Sigmoid colon (tissue), 4 donors: Measurements from ENCODE around the gene GLYAT.
"Not testable (repeated sequence)": the region's sequence is repeated elsewhere in the genome, so short reads cannot be mapped to it uniquely, and the experiment has no call there.

ENCODE experiments used
- EP300 ChIP-seq, 4 donors: sonication (generic); formaldehyde crosslinking; IDR thresholded peaks; one replicate each; pipeline ENCODE4 v1.6.1; 2017; ENCODE audit warnings: antibody characterized with exemption in 4 of 4
- POLR2A ChIP-seq, 2 donors: fragments of 450-650 bp; IDR thresholded peaks; one replicate each; pipeline ENCODE4 v1.6.1; 2016; ENCODE audit warnings: antibody characterized with exemption in 2 of 2, mild to moderate bottlenecking in 2 of 2, moderate library complexity in 2 of 2
- POLR2AphosphoS5 ChIP-seq, 4 donors: sonication (generic); formaldehyde crosslinking; IDR thresholded peaks; one replicate each; pipeline ENCODE4 v1.6.1; 2017; ENCODE audit warnings: antibody characterized with exemption in 4 of 4
- TF ChIP-seq, protein P1 (sequence below), 4 experiments: fragments of 450-650 bp in 3 of 4; fragments of 200-600 bp in 1 of 4; IDR thresholded peaks; one replicate each; pipeline ENCODE4 v1.5.1; 2016 to 2019; ENCODE audit warnings: antibody characterized with exemption in 4 of 4, mild to moderate bottlenecking in 3 of 4, moderate library complexity in 2 of 4

DNA sequence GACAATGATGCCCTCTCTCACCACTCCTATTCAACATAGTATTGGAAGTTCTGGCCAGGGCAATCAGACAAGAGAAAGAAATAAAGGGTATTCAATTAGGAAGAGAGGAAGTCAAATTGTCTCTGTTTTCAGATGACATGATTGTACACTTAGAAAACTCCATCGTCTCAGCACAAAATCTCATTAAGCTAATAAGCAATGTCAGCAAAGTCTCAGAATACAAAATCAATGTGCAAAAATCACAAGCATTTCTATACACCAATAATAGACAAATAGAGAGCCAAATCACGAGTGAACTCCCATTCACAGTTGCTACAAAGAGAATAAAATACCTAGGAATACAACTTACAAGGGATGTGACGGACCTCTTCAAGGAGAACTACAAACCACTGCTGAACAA lies 49.1 kb downstream of the GLYAT start:
- TF ChIP-seq, protein P1, sequence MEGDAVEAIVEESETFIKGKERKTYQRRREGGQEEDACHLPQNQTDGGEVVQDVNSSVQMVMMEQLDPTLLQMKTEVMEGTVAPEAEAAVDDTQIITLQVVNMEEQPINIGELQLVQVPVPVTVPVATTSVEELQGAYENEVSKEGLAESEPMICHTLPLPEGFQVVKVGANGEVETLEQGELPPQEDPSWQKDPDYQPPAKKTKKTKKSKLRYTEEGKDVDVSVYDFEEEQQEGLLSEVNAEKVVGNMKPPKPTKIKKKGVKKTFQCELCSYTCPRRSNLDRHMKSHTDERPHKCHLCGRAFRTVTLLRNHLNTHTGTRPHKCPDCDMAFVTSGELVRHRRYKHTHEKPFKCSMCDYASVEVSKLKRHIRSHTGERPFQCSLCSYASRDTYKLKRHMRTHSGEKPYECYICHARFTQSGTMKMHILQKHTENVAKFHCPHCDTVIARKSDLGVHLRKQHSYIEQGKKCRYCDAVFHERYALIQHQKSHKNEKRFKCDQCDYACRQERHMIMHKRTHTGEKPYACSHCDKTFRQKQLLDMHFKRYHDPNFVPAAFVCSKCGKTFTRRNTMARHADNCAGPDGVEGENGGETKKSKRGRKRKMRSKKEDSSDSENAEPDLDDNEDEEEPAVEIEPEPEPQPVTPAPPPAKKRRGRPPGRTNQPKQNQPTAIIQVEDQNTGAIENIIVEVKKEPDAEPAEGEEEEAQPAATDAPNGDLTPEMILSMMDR (IDR thresholded peaks at IDR 0.05): not testable (repeated sequence)
- TF ChIP-seq POLR2AphosphoS5, POLR2A, EP300 (IDR thresholded peaks at IDR 0.05): not testable (repeated sequence)
